GM21723 (cell line): Measurements from ENCODE around the gene IQSEC2.

ENCODE experiments used
- ATAC-seq: cut with Tn5 transposase; IDR thresholded peaks from one replicate; pipeline ENCODE4 v1.9.1; 2021; ENCODE audit warnings: mild to moderate bottlenecking, moderate library complexity; ENCODE audit not compliant: unreplicated experiment

IQSEC2 gene

DNA sequence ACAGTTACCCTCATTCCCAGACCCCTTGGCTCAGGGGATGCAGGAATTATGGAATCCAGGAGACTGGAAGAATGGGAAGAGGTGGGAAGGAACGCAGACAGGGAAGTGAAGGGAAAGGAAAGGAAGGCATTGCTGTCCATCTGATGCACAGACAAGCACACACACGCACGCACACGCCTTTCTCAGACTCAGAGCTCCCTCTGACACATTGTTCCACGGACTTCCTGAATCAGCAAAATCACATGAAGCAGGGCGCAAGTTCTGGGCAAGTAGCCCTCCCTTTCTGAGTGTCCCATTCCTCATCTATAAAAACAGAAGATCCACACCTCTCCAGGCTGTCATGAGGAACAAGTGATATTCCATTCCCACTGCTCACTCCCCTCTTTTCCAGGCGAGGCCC is 13.2 kb downstream of the IQSEC2 start:
- no peak for ATAC-seq

DNA sequence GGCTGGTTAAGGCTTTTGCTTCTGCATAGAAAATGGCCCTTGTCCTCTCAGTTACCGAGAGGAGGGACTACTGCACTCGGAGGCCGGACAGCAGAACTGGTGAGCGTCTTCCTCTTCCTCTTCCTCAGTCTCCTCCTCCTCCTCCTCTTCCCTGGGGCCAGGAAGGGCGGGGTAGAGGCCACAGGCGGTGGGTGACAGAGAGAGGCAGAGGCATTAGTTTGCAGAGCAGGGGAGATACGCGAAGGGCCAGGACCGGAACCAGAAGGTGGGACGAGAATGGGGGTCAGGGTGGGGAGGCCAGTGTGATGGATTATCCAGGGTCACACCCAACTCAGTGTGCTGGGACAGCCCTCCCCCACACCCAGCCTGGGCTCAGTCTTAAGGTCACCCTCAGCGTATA is 14.5 kb downstream of the IQSEC2 start:
- ATAC-seq: no peak

DNA sequence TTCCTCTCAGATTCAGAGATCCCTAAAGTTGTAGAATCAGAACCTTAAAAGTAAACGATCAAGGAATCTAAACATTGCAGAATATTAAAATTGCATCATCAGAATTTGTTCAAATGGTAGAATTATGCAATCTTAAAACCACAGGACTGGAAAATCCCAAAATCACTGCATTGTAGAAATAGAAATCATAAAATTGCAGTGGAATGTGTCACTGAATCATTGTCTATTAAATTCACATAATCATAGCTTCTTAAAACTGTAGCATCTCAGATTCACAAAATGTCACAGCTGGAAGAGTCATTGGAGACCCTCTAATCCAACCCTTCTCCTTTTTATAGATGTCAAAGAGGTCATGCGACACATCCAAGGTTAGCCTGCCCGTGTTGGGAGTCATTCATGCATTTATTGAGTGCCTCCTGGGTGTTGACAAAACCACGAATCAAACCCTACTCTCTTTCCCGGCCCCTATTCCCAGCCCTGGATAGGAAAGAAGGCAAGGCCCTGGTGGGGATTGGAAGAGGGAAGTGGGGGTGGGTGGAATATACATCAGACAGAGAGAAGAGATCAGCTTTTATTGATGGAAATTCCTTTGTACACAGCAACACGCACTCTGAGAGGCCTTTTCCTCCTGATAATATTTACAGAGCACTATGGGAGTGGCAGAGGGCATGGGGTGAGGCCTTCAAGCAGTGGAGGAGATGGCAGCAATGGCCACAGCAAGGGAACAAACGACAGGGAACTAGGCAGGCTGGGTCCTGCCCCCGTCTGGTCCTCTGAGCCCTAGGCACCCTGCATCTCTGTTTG is 15.4 kb downstream of the IQSEC2 start:
- no peak for ATAC-seq

DNA sequence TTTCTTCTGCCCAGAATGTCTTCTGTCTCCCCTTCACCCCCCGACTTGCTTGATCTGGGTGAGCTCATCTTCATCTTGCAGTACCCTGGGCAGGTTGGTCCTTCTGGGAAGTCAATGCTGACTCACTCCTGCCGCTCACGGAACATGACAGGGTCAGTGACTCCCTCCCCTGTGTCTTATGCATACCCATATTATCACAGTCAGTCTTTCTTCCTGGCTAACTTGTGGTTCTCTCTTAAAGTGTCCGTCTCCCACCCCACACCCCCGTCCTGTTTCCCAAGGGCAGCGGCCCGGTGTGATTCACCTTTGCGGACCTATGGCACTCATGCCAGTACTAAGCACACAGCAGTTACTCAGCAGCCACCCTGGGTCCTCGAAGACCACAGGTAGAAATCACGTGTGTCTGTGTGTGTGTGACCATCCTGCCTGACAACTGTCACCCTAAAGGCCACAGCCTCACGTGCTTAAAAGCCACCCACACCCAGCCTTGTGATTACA is 17.7 kb downstream of the IQSEC2 start:
- no peak for ATAC-seq

DNA sequence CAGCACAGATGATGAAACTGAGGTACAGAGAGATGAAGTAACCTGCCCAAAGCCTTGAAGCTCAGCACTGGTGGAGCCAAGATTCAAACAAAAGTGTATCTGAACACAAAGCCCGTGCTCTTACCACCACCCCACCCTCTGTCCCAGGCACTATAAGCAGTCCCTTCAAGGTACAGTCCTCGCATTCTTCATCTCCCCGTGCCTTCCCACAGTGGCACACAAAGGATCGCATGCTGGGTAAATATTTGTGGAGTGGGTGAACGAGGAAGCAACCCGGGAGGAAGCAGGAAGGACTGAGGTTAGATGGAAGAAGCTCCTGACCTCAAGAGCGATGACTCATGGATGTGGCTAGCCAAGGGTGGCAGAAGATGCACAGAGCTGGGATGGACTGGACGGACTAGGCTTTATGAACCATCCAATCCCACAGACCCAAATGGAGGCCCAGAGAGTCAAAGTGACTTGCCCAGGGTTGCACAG is 18.4 kb downstream of the IQSEC2 start:
- no peak for ATAC-seq

DNA sequence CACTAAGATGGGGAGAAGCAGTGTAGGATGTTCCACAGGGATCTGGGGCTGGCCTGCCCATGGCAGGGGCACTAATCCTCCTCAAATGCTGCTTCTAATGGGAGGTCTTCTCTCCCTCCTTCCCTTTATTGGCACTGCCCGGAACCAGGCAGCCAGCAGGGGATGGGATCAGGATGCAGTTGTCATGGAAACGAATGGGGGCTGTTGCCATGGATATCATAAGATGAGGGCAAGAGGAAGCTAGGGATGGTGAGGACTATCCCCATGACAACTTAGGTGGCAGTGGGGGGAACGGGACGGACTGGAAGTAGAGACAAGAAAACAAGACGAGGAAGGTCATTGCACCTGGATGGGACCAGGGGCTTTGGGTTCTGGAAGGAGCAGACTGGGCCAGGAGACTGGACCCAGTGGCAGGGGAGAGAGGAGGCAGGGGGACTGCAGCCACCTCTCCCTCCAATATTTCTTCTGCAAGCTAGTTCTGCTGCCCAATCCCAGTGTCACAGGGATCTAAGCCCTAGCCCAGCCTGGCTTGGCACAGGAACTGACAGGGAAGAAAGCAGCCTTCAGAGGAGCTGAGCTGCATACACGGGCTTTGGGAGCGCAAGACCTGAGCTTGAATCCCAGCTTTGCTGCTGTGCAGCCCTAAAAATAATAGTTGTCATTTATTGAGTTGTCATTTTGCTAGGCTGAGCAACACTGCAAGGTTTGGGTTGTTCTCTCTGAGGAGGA is 19.0 kb downstream of the IQSEC2 start:
- ATAC-seq: no peak

DNA sequence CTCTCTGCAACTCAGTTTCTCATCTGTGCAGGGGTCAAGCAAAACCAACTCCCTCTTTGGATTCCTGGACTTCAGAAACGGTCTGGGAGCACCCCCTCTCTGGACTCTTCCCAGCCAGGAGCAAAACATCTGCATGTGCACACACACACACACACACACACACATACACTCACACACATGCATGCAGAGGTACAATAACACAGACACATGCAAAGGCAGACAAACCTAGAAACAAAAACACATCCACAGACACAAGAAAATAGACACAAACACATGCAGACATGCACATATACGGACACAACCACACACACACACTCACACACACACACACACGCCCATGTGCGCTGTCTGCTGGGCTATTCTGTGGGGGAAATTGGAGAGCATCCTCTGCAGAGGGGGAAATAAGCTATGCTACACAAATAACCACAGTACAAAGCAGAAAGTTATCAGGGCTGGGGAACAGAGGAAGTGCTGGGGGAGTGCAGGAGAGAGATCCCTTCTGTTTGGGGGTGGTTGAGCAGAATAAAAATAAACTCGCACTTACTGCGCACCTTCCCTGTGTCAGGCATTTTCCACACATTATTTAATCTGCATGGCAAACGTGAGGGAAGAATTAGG is 19.9 kb downstream of the IQSEC2 start:
- no peak for ATAC-seq

DNA sequence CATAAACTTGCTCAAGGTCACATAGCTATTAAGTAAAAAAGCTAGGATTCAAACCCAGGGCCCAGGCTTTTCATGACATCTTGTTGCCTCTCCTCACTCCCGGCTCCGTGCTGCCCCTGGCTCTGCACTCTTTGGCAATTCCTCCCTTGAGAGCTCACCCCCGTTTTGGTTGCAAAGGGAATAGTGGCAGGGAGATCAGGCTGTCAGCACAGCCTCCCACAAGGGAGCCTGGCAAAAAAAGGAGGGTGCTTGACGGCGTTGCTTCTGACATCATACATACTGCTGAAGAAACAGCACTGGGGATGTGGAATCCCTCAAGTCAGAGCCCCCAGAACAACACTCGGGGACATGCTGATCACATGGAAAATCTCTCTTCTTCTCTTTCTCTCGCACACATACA is 20.5 kb downstream of the IQSEC2 start:
- no peak for ATAC-seq

DNA sequence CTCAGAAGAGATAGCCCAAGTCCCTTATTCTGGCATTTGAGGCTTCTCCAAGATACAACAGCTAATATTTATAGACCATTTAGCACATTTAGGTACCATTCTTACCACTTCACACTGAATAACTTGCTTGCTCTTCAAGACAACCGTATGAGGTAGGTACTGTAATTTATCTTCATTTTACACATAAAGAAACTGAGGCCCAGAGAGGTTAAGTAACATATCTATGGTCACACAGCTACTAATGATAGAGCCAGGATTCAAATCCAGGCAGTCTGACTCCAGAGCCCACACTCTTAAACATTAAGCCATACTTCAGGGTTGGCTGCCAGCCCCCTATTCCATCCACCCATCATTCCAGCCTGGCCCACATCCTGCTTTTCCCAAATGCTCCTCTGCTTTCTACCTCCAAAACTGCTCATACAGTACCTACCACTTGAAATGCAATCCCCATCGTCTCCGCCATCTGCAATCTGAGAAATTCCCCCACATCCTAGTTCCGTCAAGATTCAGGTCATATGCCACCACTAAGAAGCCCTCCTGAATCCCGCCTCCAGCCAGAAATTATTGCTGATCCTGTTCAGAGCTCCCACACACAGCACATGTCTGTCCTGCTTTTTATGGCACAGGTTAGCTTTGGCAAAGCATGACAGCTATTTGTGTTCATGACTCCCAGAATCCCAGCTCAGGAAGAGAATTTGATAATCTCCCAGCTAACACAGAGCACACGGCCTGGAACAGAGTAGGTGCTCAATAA is 23.5 kb downstream of the IQSEC2 start:
- no peak for ATAC-seq

DNA sequence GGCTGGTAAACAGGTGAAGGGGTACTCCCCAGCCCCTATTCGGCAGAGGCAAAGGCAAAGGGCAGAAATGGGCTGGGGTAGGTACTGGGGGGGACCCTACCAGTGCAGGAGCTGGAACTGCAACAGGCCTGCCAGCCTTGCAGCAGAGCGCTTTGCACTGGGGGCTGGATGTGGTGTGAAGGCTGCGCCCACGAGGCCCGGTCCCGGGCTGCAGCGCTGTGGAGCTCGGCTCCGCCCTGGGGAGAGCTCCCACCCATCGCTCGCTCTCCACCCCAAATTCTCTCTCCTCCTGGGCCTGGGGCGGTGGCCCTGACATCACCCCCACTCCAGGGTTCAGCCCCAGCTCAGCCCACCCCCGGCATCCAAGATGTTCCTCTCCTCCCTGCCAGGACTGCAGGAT is 24.2 kb downstream of the IQSEC2 start:
- no peak for ATAC-seq

DNA sequence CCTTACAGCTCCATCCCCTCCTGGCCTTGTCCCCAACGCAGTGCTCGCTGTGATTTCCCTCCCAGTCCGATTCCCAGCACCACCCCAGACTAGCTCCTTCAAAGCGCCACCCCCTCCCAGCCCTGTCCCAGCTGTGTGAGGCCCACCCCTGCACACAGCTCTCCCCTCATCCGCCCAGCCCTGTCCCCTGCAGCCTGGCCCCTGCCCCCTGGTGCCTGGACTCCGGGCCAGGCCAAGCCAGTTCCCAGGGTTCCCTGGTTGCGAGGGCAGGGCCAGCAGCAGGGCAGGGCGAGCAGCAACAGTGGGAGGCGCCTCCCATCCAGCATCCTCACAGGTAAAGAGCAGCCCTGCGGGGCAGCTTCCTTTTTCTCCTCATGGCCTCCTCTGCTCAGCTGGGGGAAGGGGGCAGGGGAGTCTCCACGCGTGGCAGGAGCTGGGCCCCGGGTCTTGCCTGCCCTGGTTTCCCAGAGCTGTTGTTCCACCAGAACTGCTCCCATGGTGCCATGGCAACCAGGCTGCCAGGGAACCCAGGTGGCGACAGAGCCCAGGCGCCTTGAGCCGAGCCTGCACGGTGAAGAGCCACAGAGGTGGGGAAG is 24.8 kb downstream of the IQSEC2 start:
- ATAC-seq: no peak

DNA sequence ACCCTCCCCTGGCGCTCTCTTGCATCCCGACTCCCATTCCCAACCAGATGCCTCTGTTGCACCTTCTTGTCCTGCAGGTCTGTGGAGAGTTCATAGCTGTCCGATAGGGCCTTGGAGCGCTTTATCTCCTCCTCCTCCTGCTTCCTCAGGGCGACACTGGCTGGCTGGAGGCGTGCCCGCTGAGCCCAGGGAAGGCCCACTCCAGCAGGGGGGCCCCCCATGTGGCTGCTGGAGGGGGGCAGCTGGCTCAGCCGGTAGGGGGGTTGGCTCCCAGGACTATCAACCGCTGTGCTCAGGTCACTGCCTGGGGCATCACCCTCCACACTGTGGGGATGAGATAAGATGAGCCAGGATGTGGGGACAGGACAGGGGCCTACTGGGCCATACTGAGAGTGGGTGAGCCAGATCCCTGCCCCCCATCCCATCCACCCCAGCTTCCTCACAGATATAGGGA is 25.6 kb downstream of the IQSEC2 start:
- ATAC-seq: no peak

DNA sequence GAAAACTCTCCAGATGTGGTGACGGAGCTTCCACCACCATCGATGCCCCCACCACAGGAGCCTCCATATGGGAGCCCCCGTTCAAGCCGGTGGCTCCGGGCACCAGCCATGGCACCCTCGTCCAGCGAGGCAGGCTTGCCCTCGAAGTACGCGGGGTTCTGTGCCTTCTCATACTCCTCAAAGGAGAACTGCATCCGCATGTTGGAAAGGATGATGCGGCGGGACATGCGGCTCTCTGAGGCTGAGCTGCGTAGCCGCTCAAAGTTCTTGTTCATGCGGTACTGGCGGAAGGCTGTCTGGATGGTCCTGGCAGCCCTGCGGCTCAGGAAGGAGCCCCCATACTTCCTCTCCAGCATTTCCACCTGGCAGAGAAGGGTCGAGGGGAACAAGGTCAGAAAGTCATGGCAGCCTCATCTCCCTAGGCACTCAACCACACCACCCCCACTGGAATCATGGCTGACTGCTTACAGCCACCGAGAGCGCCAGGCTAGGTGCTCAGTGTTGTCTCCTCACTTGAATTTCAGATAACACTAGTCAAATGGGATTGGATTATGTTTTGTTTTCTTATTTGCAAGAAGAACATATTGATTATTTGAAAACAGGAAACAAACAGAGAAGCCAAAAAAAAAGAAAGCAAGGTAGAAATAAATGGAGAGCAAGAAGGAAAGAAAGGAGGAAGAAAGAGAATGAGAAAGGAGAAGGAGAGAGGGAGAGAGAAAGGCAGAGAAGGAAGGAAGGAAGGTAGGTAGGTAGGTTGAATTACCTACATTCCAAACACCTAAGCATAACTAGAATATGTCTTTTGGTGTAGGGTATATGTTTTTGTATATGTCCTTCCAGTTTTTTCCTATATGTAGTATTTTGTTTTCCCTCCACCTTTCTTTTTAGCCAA is 26.6 kb downstream of the IQSEC2 start:
- no peak for ATAC-seq

DNA sequence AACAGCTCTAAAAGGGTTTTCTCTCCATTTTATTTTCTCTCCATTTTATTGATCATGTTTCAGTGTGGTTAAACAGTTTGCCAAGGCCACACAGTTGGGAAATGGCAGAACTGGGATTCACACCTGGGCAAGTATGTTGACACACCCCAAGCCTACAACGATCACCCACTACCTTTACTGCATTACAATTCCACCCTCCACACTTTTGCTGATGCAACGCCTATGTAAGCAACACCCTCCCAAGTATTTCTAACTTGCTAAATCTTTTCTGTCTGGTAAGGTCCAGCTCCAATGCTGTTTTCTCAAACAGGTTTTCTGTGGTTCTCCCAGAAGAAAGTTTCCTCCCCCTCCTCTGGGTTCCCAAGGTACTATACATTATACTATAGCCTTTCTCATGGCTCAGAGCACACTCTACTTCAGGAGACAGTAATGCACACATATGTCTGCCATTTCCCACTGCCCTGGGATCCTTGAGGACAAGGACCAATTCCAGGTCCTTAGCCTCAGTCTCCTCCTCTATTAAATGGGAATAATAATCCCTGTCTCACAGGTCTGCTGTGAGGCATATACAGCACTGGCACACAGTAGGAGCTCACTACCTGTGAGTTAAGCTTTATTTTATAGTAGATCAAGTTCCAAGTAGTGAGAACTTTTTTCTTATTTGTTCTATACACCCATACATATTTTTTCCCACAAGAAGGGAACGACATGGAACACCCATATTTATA is 27.9 kb downstream of the IQSEC2 start:
- no peak for ATAC-seq

DNA sequence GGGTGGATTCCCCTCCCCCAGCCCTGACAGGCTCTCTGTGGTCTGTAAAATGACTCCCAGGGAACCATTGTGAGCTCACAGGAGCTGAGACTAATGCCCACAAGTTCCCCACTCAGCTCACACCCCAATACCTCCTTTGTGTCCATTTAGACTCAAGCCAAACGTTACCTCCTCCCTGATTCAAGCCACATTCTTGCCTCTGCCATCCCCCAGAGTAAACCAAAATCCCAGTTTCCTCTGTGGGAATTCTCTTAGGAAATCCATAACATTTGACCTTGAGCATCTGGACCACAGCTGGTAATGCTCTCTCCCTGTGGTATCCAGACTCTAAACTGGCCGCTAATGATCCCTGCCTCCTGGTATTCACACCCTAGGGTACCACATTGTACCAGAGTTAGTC is 30.1 kb downstream of the IQSEC2 start:
- no peak for ATAC-seq

DNA sequence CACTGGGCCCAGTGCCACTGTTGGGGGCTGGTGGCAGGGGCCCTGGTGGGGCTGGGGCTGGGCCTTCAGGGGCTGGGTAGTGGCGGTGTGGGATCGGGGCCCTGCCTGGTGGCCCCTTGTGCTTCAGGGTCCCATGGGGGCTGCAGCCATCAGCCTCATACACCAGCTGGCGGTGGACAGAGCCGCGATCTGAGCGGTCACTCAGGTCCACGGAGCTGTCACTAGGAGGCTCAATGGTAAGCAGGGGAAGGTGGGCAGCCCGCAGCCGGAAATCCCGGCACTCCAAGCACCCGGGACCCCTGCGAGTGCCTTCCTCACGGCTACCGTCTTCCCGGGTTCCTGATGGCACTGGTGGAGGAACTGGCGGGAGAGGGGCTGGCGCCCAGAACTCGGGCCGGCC is 30.8 kb downstream of the IQSEC2 start:
- ATAC-seq: no peak

DNA sequence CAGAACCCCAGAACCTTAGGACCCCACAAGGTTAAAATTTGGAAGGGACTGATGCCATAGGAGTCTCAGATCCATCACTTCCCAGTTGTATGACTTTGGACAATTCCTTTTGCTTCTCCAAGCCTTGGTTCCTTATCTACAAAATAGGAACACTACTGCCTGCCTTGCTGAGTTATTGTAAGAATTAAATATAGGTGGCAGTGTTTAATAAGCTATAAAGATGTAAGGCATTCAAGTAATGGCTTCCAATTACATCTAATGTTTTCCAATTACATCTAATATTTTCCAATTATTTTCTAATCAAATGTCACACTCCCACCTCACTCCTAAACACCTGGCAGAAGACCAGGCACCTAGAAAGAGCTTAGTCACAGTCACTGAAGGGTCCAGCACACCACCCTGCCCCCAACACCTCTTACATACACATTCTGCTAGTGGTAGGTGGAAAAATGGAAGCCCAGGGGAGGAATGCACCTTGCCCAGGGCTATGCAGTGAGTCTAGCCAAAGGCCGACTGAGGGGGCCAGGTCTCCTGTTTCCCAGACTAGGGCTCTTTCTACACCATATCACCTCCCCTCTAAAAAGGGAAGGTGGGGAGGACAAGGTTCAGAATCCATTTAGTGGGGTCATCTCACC is 31.9 kb downstream of the IQSEC2 start:
- no peak for ATAC-seq

DNA sequence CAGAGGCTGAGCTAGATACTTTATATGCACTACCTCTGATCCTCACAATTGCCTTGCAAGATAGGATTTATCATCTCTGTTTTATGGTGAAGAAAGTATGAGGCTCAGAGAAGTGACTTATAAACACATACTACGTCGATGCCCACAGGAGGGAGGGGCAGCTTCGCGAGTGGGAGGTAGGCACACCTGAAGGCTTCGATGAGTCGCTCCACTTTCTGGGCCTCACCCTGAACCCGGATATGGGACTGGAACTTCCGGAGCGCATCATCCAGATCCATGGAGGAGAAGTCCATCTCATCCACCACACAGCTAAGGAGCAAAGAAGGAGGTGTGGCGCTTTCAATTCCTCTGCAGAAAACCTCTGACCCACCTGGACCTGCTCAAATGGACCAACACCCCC is 33.5 kb downstream of the IQSEC2 start:
- ATAC-seq: no peak
